Gastrocnemius medialis (tissue), 4 donors: Measurements from ENCODE around the gene CYTH1.

Experiments
- CTCF ChIP-seq, 5 experiments: fragments of 450-650 bp in 3 of 5; fragments of 200-600 bp in 2 of 5; sonication (generic) in 2 of 5; IDR thresholded peaks in 4 of 5; conservative IDR thresholded peaks in 1 of 5; 1 replicate in 4 of 5; 2 replicates in 1 of 5; pipeline ENCODE4 v1.5.1; 2016 to 2019; ENCODE audit warnings: antibody characterized with exemption in 5 of 5, mild to moderate bottlenecking in 3 of 5, moderate library complexity in 3 of 5
- POLR2A ChIP-seq, 2 donors: fragments of 450-650 bp; IDR thresholded peaks; one replicate each; pipeline ENCODE4 v1.6.1; 2017; ENCODE audit warnings: antibody characterized with exemption in 2 of 2, mild to moderate bottlenecking in 2 of 2, moderate library complexity in 2 of 2

GRCh38 chr17:78771758-78772382 is 10.2 kb downstream of the CYTH1 start:
- TF ChIP-seq CTCF (IDR thresholded peaks at IDR 0.05 in 4 of 5, conservative IDR thresholded peaks at IDR 0.05 in 1 of 5) (no peak), POLR2A (IDR thresholded peaks at IDR 0.05) (no peak)
